Measurements from ENCODE around the gene LIPC. TPM values are rescaled to one million over a fixed set of nuclear protein-coding genes. Genes with fewer than 3 reads are reported as not detected.

The LIPC gene
- total RNA-seq, 5 donors from 2014 or later (not counting 1 experiment from before 2014, with no cell fraction given): 0.89 to 2.1 (median 1.5) TPM

GRCh38 chr15:58608129-58608590 lies 176.4 kb downstream of the LIPC start:
- peak overlapping the region; percentile 46 for H3K27ac ChIP-seq (ENCODE audit: low read length)
- no peaks in the 10 kb centered on the region for H3K9me3 ChIP-seq
- ChIA-PET POLR2A (no interaction called here), CTCF (no interaction called here)
- H3K27me3 Mint-ChIP-seq: no peaks in the 10 kb centered on the region
- peak in 3 of 4 experiments; percentile 47 to 65 (median 61) for ATAC-seq (replicated peaks in 1 of 4)
- H3K36me3 Mint-ChIP-seq: peaks cover 77% of the 10 kb centered on the region
- H3K27ac Mint-ChIP-seq: peak overlapping the region; percentile 77 to 79
- H3K4me3 Mint-ChIP-seq: peak overlapping the region in 2 of 3 donors; percentile 1 to 35
- H3K4me1 Mint-ChIP-seq: peaks cover 27 to 38% (median 33%) of the 10 kb centered on the region in 3 donors
- H3K4me1 ChIP-seq (ENCODE audit: control insufficient read depth in 1 of 2, extremely low read depth in 1 of 2, insufficient read depth in 2 of 2, low read length in 2 of 2): peaks cover 0 to 12% of the 10 kb centered on the region in 2 experiments
- H3K4me3 ChIP-seq (ENCODE audit: control insufficient read depth in 1 of 2, extremely low read depth in 1 of 2, low read length in 1 of 2): no peak overlapping the region
- peak in 7 of 35 experiments; percentile 6 to 48 (median 11) for DNase-seq
- no peaks in the 10 kb centered on the region for H3K27me3 ChIP-seq (replicated peaks in 1 of 2; ENCODE audit: control insufficient read depth in 2 of 2, extremely low read depth in 1 of 2, insufficient read depth in 2 of 2, low read length in 1 of 2)
- H3K36me3 ChIP-seq (ENCODE audit: control insufficient read depth in 2 of 2, extremely low read depth in 1 of 2, insufficient read depth in 1 of 2, low read length in 1 of 2): peaks cover 2 to 32% of the 10 kb centered on the region in 2 donors
- WGBS (ENCODE audit: insufficient coverage): 33% methylated on average over 1 of the region's 5 CpGs
- H3K9me3 Mint-ChIP-seq: no peaks in the 10 kb centered on the region

GRCh38 chr15:58608711-58609110 lies 176.9 kb downstream of the LIPC start:
- Mint-ChIP-seq H3K27me3 (no peaks in the 10 kb centered on the region), H3K4me3 (no peak overlapping the region), H3K27ac (peak overlapping the region; percentile 77 to 79), H3K9me3 (peaks cover 0 to 2% (median 0%) of the 10 kb centered on the region in 3 donors), H3K4me1 (peaks cover 27 to 41% (median 33%) of the 10 kb centered on the region in 3 donors), H3K36me3 (peaks cover 78% of the 10 kb centered on the region)
- Histone ChIP-seq H3K9me3 (no peaks in the 10 kb centered on the region), H3K4me3 (ENCODE audit: control insufficient read depth in 1 of 2, extremely low read depth in 1 of 2, low read length in 1 of 2) (no peak overlapping the region), H3K36me3 (ENCODE audit: control insufficient read depth in 2 of 2, extremely low read depth in 1 of 2, insufficient read depth in 1 of 2, low read length in 1 of 2) (peaks cover 4 to 33% of the 10 kb centered on the region in 2 donors), H3K27ac (ENCODE audit: low read length) (no peak overlapping the region), H3K4me1 (ENCODE audit: control insufficient read depth in 1 of 2, extremely low read depth in 1 of 2, insufficient read depth in 2 of 2, low read length in 2 of 2) (peaks cover 0 to 12% of the 10 kb centered on the region in 2 experiments), H3K27me3 (replicated peaks in 1 of 2; ENCODE audit: control insufficient read depth in 2 of 2, extremely low read depth in 1 of 2, insufficient read depth in 2 of 2, low read length in 1 of 2) (no peaks in the 10 kb centered on the region)
- DNase-seq (no peak), ATAC-seq (replicated peaks in 1 of 4) (no peak)
- CTCF ChIA-PET: interaction anchor here in 1 of 2 donors (0.6 kb wide), 1 partner anchor 367 kb away, joined by 4 read pairs; no protein-coding TSS in a partner anchor
- POLR2A ChIA-PET: interaction anchor here in 1 of 2 donors (0.6 kb wide), 1 partner anchor 13 kb away, joined by 3 read pairs; no protein-coding TSS in a partner anchor
- WGBS (ENCODE audit: insufficient coverage): no CpG with 5 or more reads among the region's 1 CpG

GRCh38 chr15:58611731-58612676 lies 180.2 kb downstream of the LIPC start:
- peaks cover 0 to 9% of the 10 kb centered on the region in 2 experiments for H3K4me1 ChIP-seq (ENCODE audit: control insufficient read depth in 1 of 2, extremely low read depth in 1 of 2, insufficient read depth in 2 of 2, low read length in 2 of 2)
- no peaks in the 10 kb centered on the region for H3K27me3 ChIP-seq (replicated peaks in 1 of 2; ENCODE audit: control insufficient read depth in 2 of 2, extremely low read depth in 1 of 2, insufficient read depth in 2 of 2, low read length in 1 of 2)
- H3K4me3 Mint-ChIP-seq: no peak overlapping the region
- no peak overlapping the region for H3K27ac ChIP-seq (ENCODE audit: low read length)
- DNase-seq: no peak
- CTCF ChIA-PET: no interaction called here
- peaks cover 31 to 57% (median 49%) of the 10 kb centered on the region in 3 donors for H3K4me1 Mint-ChIP-seq
- peaks cover 83% of the 10 kb centered on the region for H3K36me3 Mint-ChIP-seq
- POLR2A ChIA-PET: no interaction called here
- peak overlapping the region in 1 of 2 donors; percentile 28 for H3K27ac Mint-ChIP-seq
- ATAC-seq (replicated peaks in 1 of 4): no peak
- H3K27me3 Mint-ChIP-seq: no peaks in the 10 kb centered on the region
- H3K9me3 Mint-ChIP-seq: peaks cover 11 to 26% (median 14%) of the 10 kb centered on the region in 3 donors
- H3K9me3 ChIP-seq: no peaks in the 10 kb centered on the region
- 95% methylated on average over 4 of the region's 6 CpGs for WGBS (ENCODE audit: insufficient coverage)
- no peak overlapping the region for H3K4me3 ChIP-seq (ENCODE audit: control insufficient read depth in 1 of 2, extremely low read depth in 1 of 2, low read length in 1 of 2)
- H3K36me3 ChIP-seq (ENCODE audit: control insufficient read depth in 2 of 2, extremely low read depth in 1 of 2, insufficient read depth in 1 of 2, low read length in 1 of 2): peaks cover 4 to 37% of the 10 kb centered on the region in 2 donors

GRCh38 chr15:58616171-58616570 lies 184.4 kb downstream of the LIPC start:
- Histone ChIP-seq H3K36me3 (ENCODE audit: control insufficient read depth in 2 of 2, extremely low read depth in 1 of 2, insufficient read depth in 1 of 2, low read length in 1 of 2) (peaks cover 4 to 23% of the 10 kb centered on the region in 2 donors), H3K27ac (ENCODE audit: low read length) (no peak overlapping the region), H3K4me3 (ENCODE audit: control insufficient read depth in 1 of 2, extremely low read depth in 1 of 2, low read length in 1 of 2) (no peak overlapping the region), H3K27me3 (replicated peaks in 1 of 2; ENCODE audit: control insufficient read depth in 2 of 2, extremely low read depth in 1 of 2, insufficient read depth in 2 of 2, low read length in 1 of 2) (no peaks in the 10 kb centered on the region), H3K9me3 (peaks cover 2% of the 10 kb centered on the region), H3K4me1 (ENCODE audit: control insufficient read depth in 1 of 2, extremely low read depth in 1 of 2, insufficient read depth in 2 of 2, low read length in 2 of 2) (peaks cover under 1 to 9% of the 10 kb centered on the region in 2 experiments)
- Mint-ChIP-seq H3K36me3 (peaks cover 75% of the 10 kb centered on the region), H3K27ac (no peak overlapping the region), H3K4me1 (peaks cover 26 to 49% (median 31%) of the 10 kb centered on the region in 3 donors), H3K9me3 (peaks cover 14 to 37% (median 21%) of the 10 kb centered on the region in 3 donors), H3K27me3 (no peaks in the 10 kb centered on the region), H3K4me3 (no peak overlapping the region)
- WGBS (ENCODE audit: insufficient coverage): 100% methylated on average over 1 of the region's 1 CpG
- POLR2A ChIA-PET: no interaction called here
- CTCF ChIA-PET: interaction anchor here in 1 of 2 donors (0.6 kb wide), 1 partner anchor 287 kb away, joined by 5 read pairs; no protein-coding TSS in a partner anchor
- DNase-seq: no peak
- no peak for ATAC-seq (replicated peaks in 1 of 4)
